D721Med (cell line): ENCODE results near the gene A3GALT2.

Experiments used
- DNase-seq: peaks from one replicate; pipeline ENCODE4 v3.0.0; 2011; ENCODE audit warnings: low spot score; ENCODE audit not compliant: insufficient read length
- FAIRE-seq: peaks from 2 replicates; lab custom pipeline; 2011; peaks lifted over from hg19 to GRCh38; lab: Jason Lieb, UNC
- TF ChIP-seq, protein P1 (sequence below): IDR thresholded peaks from 2 replicates; pipeline ENCODE4 v1.5.1; 2012; ENCODE audit warnings: mild to moderate bottlenecking, control low read depth; ENCODE audit not compliant: insufficient read depth; ENCODE audit errors: missing control alignments

The A3GALT2 gene

GRCh38 chr1:33334081-33334552 is 13.2 kb upstream of the A3GALT2 start:
- TF ChIP-seq, protein P1, sequence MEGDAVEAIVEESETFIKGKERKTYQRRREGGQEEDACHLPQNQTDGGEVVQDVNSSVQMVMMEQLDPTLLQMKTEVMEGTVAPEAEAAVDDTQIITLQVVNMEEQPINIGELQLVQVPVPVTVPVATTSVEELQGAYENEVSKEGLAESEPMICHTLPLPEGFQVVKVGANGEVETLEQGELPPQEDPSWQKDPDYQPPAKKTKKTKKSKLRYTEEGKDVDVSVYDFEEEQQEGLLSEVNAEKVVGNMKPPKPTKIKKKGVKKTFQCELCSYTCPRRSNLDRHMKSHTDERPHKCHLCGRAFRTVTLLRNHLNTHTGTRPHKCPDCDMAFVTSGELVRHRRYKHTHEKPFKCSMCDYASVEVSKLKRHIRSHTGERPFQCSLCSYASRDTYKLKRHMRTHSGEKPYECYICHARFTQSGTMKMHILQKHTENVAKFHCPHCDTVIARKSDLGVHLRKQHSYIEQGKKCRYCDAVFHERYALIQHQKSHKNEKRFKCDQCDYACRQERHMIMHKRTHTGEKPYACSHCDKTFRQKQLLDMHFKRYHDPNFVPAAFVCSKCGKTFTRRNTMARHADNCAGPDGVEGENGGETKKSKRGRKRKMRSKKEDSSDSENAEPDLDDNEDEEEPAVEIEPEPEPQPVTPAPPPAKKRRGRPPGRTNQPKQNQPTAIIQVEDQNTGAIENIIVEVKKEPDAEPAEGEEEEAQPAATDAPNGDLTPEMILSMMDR, result no peak
- DNase-seq, result no peak
- no peak for FAIRE-seq

DNA sequence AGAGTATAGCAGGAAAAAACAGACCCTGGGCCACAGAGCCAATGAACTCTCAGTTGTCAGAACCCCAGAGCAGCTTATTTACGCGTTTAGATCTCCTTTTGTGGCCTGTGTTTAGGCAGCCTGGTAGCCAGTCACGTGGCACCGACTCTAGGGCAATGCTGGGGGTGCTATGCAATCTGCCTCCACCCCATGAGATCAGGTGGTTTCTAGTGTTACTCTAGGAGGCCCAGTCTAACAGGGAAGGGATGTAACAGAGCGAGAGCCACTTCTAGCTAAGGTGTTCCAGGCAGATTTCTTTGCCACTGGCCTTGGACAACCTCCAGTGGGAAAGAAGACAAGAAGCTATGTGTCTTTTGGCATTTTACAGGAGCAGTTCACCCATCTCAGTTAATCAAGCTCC is 12.0 kb upstream of the A3GALT2 start:
- FAIRE-seq (no peak), DNase-seq (no peak)
- TF ChIP-seq, protein P1, result no peak

GRCh38 chr1:33332357-33332789 is 11.5 kb upstream of the A3GALT2 start:
- no peak for FAIRE-seq
- TF ChIP-seq, protein P1, result no peak

DNA sequence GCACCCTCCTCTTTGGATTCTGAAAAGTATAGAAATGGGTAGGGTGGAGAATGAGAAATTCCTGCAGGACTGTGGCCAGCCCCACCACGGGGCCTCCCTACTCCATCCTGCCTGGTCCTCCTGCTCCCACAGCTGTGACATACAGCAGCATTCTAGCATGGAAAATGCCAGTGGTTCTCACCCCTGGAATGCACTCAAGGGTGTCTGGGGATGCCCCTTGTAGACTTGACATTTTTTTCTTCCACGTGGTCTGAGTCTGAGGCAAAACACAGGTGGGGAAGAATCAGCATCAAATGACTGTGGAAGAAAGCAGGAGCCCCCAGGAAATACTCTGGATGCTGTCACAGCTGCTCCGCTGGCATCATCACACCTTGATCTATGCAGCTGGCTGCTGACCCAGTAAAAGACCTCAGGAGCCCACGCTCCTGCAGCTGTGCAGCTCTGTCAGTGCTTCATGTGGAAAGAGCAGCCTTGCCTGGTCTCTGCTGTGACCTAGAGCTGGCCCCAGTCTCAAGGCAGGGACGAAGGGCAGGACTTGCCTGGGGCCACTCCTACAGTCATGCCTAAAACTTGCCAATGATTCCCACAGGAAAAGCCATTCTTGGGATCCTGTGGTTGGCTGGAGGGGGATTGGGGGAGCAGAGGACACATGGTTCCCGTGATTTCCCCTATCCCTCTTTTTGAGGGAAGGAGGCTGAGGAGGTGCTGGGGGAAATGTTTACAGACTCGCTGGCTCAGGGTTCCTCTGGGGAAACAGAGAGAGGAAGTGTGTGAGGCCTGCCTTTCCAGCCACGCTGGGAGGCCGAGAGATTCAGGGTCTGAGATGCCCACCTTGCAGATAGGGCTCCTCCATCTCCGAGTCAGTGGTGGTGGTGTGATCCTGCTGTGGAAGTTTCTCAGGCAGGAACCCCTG is 10.8 kb upstream of the A3GALT2 start:
- no peak for FAIRE-seq
- DNase-seq, result no peak
- TF ChIP-seq, protein P1, result no peak

More at GRCh38 chr1:33332357-33332789, 11.5 kb upstream of the A3GALT2 start:
- DNase-seq, result no peak

- TF ChIP-seq, protein P1, result no peak
- DNase-seq (no peak), FAIRE-seq (no peak)
These were observed 10.0 kb upstream of the A3GALT2 start for GRCh38 chr1:33330906-33331305.

GRCh38 chr1:33330361-33330890 is 9.5 kb upstream of the A3GALT2 start:
- TF ChIP-seq, protein P1, result no peak
- FAIRE-seq (no peak), DNase-seq (no peak)
